HG03135 (cell line): ENCODE measurements around the gene HOXA6.

Experiments used
- ATAC-seq: cut with Tn5 transposase; IDR thresholded peaks from one replicate; pipeline ENCODE4 v1.9.1; 2021; ENCODE audit warnings: mild to moderate bottlenecking, moderate library complexity; ENCODE audit not compliant: unreplicated experiment

Gene HOXA6

DNA sequence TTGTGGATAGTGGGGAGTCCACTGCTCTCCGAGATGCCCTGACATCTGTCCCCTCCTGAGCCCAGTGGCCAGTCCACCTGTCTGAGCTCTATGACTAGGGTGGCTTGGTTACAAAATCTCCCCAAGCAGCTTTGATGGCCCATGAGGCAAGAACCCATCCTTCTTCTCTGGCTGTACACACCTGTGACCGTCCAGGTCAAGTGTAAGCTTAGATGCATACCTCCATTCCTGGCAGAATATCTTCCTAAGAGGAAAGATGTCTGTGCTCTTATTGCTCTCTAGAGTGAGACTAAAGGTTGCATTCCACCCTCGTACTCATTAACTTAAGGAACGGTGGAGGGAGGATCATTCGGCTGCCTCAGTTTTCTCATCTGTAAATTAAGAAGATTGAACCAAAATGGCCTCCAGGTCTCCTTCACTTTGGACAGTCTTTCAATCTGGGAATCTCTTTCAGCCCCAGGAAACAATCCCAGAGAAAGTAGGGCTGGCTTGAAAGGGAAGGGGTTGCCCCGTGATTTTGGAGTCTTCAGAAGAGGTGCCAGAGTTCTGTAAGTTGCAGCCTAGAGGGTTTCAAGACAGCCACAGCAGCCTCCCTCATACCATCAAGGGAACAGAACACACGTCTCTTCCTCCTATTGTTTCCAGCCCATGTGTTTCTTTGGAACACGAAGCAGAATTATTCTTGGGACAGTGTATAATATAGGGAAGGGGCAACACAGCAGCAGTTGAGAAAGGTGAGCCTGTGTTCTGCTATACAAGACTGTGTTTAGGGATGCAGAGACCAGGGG lies 22.5 kb downstream of the HOXA6 start:
- no peak for ATAC-seq

DNA sequence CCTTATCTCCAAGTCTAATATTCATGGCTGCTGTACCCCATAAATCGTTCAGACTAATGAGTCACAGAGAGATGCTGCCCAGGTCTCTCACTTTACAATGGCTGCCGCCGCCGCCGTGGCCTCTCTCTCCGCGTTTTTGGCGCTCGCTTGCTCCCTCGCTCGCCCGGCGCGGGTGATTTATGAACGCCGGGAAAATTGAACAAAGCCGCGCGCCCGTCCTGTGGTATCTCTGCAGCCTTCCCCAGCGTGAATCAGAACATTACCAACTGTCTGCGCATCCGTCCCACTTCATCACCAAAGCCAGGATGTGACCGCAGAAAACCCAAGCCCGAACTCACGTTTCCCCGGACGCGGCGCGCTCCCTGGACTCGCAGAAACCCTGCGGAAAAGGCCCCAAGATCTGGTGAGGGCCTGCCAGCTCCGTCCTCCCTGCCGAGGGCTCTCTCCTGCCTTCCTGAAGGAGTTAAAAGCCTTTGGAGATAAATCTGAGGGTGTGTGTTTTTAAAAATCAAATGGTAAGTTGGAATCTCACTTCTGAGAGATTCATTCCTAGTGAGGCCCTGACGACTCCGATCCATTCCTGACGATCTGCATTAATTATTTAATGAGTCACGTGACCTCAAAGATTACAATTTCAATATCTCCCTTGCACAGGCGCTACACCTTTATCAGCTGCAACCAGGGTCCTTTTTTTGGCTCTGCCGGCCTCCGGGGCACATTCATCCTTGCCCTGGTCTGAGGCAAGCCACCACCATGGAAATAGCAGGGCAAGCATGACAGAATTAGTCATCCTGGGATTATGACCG lies 23.3 kb downstream of the HOXA6 start:
- ATAC-seq = no peak

DNA sequence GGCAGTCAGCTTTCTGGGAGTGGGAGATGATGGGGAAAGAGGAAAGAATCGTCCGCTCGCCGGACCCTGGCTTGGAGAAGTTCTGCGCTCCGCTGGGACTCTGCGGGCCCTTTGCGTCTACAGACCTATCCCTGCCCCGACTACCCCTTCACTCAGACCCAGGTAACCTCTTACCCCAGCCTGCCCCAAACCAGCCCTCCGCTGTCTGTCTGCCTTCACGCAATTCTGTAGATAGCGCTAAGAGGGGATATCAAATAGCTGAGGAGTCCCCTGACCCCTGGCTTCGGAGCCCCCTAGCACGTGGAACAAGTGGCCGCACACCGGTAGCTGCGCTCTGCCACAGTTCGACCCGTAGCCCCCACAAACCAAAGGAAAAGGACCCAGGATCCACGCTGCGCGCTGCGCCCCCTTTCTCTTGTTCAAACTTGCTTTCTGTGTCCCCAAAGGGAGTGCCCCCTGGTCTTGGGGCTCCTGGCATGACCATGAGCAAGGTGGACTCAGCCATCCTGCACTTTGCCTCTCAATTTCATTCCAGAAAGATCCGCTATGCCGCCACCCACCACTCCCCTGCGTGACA lies 24.0 kb downstream of the HOXA6 start:
- ATAC-seq = no peak

DNA sequence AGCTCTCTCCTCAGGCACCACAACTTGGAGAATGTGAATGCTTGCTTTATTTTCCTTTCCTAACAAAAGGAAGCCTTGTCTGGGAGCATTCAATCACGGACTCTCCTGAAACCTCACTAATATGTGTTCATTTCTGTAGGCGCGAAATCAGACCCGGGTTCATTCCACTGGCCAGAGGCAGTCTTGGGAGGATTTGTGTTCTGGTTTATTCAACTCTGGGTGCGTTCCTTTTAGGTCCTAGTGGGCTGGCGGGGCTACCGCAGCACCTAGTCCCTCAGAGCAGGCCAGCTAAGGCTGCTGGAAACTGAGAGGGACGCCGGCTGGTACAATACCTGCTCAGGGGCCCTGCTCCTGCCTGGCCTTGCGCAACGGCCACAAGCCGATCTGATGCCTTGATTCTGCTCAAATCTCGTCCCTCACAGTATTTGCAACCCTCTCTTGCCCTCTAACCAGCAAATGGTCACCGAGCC lies 24.5 kb downstream of the HOXA6 start:
- ATAC-seq = no peak

DNA sequence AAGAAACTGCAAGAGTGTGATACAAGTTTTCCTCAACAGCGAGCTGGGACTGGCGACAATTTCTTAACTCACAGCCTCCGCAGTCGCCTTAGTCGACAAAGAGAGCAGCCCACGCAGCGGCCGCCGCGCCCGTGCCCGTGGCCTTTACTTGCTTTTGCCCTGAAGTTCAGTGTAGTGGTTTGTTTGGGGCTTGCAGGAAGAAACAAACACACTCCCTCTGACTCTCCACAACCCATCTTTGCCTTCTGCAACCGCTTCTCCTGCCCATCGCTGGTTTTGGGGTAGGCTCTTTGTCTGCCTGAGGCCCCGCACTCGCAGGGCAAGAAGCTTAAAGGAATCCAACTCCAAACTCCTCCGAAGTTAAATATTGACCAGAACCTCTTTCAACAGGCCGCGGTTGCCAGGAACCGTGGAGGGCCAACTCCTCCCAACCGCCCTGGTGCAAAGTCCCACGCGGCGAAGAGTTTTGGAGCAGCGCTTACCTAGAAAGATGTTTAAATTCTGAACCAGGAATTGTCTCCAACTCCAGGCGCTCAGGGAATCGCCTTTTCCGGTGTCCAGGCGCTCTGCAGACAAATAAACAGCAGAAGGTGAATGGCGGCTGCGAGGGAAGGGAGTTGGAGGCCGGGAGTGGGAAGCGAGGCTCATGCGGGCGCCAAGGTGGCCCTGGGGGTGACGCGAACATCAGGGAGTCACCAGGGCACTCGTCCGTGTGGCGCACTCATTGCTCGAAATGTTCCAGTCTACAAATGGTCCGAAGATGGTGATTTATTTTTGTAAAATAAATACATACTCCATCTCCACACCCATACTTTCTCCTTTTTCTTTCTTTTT lies 25.3 kb downstream of the HOXA6 start:
- ATAC-seq = no peak

DNA sequence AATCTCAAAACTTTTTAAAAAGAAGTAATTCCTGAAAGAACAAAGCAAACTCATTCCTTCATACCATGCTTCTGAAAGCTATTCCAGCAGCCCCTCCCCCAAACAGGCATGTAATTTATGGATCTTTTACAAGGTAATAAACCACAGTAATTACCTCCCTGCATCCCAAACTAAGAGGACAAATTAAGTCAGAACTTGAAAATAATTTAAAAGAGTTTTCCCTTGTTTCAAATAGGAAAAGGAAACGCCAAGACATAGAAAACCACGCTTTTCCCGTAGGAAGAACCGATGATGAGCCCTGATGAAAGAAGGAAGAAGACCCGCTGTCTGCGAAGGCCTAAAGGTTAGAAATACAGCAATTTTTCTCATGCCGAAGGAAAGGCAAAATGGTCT lies 25.9 kb downstream of the HOXA6 start:
- no peak for ATAC-seq

DNA sequence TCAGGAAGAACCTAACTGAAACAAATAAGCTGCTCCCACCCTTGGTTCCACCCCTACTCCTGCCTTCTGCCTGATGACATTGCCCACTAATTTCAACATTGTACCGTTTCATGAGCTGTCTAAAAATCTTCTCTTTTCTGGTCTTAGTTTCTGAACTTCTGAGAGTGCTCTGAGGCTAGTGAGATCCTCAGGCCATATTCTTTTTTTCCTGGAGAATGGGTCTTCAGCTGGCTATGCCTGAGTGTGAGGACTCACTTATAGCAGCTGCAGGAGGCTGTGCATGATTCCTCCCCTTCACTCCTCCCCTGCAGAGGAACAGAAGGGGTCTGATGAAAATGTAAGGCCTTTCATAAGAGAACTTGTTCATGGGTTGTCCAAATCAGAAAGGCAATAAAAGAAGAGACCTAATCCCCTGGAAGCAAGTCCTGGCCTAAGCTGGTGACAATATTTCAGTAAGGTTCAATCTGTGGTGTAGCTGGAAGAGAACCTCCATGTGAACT lies 28.1 kb downstream of the HOXA6 start:
- ATAC-seq = no peak

DNA sequence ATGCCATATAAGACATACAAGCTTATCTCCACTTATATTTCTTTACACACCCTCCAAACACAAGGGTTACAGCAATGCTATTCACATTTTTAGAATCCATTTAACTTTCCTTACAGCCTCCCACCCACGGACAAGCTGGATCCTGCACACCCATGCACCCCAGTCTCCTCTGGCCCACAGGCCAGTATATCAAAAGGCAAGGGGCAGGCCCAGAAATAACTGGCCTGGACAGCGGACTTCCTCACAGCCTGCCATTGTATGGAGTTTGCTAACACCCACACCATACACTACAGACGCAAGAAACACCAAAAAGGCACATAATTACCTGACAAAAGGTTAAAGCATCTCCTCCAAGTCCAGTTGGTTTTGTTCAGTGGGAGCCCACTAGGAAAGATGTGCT lies 29.0 kb downstream of the HOXA6 start:
- no peak for ATAC-seq

DNA sequence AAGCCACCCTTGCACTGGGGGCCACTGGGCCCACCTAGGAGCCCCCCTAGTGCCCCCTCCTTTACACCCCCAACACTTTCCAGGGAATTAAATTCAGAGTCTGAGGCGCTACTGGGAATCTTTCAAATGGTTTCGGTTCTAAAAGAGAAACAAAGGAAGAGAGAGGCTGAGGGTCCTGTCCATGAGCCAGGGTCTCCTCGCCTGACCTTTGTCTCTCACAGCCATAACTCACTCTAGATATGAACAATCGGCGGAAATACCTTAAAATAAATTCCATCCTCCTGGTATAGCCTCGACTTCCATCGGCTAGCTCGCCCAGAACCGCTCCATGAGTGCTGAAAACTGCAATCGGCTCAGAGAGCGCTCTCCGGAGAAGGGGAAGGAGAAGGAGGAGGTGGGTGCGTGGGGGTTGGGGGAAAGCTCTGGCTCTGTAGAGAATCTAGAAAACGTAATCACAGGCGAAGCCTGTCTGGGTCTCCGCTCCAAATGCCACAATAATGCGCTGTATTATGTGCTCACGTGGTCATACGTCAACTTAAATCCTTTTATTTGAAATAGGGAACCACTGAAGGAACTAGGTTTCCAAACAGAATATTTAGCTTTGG lies 29.6 kb downstream of the HOXA6 start:
- ATAC-seq = no peak

DNA sequence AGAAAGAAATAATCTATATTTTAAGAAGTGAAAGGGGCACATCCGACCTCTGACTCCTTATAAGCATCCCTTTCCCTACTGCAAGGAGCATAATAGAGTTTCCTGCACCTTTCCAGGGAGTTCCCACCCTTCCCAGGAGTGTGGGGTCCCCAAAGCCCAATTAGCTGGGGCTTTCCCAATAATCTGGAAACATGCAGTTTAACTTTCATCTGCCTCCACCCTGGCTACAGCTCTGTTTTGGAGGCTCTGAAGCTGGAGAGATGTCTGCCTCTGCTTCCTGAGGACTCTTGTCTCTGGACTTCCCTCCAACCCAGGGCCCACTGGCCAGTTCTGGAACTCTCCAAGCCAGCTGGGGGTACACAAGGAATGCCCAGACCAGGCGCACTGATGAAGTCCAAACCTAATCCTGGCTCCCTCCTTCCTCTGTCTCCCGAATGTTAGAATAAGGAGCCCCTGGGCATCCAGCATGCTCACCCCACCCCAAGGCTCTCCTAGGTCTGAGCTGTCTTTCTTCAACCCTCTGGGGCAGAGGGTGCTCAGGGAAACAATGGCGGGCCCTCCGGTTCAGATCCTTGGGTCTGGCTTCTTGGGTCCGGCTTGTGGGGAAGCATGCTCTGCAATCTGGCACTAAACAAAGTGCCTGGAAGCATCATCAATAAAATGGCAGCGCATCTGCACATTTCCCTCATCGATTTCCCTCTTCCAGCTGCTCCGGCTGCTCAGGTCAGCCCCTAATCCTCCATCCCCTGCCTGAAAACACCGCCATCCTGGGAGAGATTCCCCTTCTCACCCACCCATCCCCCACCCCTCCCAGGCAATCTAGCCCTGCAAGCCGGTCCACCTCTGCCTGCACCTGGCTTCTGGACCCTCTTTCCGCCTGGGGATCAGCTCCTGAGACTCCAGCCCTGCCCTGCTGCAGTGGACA lies 30.4 kb downstream of the HOXA6 start:
- ATAC-seq = no peak

DNA sequence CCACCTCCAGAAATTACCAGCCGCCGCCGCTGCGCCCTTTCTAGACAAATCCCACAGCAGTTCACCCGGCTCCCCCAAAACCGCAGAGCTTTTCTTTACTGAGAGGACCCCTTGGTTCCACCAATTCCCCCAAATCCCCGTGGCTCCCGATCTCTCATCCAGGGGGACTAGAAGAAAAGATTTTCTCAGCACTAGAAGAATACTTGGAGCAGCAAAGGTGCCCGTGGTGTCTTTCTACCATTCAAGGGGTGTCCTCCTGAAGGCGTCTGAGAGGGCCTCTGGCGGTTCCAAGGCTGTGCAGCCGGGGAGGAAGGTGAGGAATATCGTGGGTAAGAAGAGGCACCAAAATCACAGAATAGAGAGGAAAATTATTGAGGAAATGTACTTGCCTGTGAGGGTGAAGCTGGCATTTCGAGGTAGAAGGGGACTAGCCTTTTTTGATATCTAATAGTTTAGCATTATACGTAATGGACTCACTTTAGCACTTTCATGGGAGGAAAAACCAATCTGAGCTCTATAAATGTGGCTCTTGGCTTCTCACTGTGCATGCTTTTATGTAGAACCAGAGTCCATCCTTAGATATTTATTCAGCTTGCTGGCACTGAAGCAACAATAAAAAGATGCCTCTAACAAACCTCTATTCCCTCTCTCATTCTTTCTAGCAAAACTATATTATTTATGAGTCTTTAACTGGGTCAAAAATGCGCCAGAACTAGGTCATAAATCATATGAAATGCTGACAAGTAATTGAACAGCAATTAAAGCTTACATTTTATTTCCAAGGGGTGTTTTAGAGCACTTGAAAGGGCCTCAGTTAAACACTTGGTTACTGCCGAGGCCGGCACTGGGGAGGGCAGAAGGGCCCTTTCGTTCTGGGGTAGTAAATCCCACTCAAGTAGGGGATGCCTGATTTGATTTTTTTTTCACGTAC lies 31.3 kb downstream of the HOXA6 start:
- ATAC-seq = no peak

DNA sequence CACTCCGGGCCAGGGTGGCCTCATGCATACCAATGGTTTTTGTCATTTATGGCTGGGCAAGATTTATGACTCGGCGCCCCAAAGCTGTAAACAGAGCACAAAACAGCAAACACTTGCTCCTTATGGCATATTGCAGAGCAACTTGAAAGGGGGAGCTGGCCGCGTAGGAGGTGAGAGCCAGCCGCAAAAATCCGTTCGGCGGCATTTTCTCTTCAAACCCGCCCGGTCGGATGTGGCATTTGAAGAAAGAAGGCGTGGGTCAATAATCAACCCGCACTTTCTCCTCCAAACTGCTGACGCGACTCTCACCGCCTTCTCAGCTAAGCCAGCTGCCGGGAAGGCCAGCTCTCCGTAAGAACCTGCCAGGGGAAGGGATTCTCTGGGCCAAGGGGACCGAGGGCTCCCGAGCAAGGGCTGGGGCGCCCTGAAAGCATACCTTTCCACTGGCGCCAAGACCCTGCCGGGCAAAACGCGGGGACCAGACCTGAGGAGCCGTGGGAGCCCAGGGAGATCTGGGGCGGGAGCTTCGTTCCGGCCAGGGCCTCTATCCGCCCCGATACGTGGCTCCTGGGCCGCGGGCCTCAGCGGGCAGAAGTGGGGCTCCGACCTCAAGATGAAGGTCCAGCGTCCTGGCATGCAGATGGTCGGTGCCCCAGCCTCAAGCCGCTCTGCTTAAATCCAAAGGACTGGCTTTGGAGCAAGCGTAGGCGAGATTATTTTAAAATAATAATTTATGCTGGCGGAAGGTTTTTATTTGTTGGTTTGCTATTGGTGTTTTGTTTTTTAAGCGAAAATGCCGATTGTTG lies 32.1 kb downstream of the HOXA6 start:
- ATAC-seq = no peak

DNA sequence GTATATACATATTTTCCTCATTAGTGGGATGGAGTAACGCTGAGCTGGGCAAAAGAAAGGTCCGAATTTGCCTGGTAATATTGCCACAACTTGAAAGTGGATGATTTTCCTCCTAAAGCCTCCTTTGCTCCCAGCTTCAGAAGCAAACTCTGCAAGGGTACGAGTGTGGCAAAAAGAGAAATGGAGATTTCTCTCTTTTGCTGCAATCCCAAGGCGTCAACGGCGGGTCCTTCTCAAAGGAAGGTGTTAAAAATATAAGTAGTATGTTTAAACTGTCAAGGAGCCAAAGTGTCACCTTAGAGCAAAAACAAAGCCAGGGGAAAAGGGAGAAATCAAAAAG lies 32.7 kb downstream of the HOXA6 start:
- ATAC-seq = no peak

DNA sequence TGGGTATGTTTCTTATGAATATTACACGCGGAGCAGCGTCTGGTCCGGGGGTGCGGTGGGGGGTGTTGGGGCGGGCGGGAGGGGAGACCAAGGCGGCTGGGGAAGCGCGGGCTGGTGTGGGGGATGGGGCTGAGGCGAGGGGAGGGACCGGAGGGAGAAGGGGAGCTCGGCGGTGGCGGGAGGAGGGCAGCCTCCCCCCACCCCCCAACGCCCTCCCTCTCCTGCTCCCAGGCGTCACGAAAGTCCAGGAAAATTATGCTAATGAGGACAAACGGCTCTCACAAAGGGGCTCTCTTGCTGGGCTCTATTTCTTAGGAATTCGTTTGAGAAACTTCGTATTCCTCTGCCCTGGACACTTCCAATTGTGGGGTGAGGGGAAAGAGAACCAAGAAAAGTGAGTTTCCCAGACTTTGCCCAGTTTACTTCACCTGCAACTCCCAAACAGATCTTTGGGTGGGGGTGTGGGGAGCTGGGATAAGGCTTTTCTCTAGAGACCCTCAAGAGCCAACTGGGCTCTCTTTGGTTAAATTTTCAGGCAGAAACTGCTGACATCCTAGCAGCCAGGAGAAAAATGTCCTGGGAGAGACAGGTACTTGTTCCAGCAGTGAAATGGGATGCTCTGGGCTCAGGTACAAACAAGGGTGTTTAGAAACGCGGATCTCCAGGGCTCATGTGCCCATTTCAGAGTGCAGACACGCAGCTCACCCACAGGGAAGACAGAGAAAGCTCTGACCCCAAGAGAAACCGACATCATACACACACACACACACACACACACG lies 33.4 kb downstream of the HOXA6 start:
- ATAC-seq = no peak

DNA sequence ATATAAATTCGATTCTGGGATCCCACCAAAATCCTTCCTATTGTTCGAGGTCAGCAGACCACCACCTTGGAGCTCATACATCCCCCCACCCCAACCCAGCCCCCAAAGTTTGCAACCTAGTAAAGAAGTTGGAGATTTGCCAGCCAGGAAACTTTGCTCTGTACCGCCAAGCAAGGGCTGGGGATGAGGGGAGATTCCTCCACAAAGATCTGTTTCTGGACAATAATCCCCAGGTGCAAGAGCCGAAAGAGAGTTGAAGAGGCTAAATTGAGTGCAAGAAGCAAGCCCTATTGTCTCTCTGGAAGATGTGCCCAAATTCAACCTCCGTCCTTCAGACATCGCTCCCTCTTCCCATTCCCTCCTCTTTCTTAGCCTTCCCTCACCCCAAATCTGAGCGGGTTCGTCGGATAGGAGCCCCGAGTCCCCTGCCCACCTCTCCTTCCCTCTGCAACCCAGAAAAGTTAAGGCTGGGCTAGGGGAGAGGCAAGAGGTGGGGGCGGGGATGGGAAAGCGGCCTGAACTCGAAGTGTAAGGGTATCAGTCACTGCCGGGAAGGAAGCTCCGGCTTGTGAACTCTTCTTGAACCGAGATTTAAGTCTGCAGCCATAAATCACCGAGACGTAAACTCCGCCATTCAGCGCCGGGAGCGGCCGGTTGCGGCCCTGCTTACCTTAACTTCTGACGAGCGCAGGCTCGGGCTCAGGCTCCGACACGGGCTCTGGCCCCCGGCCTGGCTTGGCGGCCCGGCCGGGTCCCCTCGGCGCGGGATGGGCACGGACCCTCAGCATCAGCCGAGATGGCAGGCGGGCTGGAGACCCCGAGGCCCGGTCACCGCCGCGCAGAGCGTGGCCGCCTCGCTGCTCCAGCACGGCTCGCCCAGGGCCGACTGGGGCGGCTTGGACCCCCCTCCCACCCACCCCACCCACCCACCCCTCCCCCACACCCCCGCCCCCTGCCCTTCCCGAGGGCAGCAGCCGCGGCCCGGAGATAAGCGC lies 34.3 kb downstream of the HOXA6 start:
- ATAC-seq = no peak

DNA sequence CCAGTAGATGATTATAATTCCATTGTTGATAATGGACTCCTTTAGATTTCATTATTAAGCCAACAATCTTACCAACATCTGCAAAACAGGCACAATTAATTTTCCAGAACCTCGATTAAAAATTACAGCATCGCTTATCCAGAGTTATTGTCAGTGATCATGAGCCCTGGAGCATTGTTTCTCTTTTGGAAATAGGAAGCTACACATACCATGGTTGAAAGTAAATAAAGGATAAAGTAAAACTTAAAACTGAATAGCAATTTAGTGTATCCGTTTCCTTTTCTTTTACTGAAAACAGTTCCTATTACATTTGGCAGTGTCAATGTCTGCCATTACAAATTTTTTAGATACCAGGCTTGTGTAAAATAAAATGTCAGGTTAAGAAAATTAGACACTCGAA lies 35.2 kb downstream of the HOXA6 start:
- no peak for ATAC-seq
